GM19397 (cell line): ENCODE measurements around the gene KLHL33.

Experiments
- ATAC-seq: cut with Tn5 transposase; IDR thresholded peaks from one replicate; pipeline ENCODE4 v1.9.1; 2021; ENCODE audit warnings: mild to moderate bottlenecking, moderate library complexity; ENCODE audit not compliant: unreplicated experiment

Gene KLHL33, protein sequence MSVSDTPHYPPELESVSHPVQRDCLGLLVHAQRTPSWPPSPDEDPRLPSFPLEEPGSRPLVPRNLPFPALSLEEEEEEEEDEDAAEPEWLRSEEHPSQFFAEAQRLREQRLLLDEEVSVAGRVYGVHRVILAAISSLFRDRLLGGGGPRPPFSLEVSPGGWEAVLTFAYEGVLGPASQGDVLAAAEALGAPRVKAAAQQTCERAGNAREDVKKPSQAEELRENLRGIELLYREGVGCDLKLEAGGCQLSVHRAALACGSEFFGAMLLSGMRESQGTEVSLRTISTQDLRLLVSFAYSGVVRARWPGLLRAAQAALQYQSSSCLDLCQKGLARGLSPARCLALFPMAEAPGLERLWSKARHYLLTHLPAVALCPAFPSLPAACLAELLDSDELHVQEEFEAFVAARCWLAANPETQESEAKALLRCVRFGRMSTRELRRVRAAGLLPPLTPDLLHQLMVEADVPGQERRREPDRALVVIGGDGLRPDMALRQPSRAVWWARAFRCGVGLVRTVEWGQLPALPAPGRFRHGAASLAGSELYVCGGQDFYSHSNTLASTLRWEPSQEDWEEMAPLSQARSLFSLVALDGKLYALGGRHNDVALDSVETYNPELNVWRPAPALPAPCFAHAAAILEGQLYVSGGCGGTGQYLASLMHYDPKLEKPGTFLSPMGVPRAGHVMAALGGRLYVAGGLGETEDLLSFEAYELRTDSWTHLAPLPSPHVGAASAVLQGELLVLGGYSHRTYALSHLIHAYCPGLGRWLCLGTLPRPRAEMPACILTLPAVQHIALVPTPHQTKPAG

DNA sequence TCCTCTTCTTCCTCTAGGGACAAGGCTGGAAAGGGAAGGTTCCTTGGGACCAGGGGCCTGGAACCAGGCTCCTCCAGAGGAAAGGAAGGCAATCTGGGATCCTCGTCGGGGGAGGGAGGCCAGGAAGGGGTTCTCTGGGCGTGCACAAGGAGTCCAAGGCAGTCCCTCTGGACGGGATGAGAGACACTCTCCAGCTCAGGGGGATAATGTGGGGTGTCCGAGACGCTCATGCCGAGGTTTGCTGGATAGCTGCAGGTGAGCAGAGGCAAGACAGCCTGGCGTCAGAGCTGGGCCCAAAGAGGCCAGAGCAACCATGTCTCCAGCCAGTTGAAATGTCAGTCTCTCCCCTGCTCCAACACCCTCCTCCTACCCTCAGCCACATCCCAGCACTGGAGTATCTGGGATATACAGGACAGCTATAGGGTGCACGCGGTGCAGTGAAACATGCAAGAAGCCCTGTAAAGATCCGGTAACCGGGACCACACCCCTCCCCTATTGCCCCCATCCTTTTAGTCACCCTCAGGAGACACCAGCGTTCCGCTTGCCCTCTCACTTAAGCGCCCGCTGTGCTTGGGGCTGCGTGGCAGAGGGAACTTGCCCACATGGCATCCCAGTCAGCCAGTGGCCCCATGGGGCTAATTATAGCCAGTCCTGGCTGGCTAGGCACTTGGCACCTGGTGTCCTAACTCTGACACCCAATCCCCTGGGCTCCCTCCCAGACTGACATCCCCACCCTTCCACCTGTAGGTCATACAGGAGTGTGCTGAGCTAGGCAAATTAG is at the start of gene KLHL33:
Gene KLHL33 (minus strand): TSS at position 585 of the 781 bp plus-strand sequence. CDS start 355 bp downstream, at position 230.
- no peak for ATAC-seq

DNA sequence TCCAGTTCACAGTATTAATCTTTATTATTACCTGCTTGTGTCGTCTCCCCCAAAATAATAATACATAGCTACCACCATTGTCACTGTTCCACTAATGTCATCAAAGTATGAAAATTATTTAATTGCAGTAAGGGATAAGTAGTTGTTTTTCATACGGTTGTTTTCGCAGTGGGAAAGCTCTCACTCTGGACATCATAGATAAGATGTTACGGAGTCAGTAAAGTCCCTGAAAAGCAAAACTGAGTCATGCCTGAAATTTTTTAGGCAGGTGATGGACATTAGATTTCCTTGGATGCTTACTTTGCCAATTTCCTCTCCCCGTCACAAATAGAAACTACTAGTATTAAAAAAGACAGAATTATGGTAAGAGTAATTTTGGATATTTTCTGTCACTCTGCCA is 46.4 kb upstream of the KLHL33 start:
- ATAC-seq, result no peak

DNA sequence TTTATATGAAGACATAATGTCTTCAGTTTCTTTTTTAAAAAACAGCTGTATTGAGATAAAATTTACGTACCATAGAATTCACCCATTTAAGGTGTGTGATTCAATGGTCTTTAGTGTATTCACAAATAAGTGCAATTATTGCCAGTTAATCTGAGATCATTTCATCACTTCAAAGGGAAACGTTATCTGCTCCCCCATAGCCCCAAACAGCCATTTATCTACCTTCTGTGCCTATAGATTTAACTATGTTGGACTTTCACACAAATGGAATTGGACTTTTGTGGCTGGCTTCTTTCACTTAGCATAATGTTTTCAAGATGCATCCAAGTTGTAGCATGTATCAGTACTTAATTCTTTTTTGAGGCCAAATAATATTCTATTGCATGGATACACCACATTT is 42.9 kb upstream of the KLHL33 start:
- no peak for ATAC-seq

DNA sequence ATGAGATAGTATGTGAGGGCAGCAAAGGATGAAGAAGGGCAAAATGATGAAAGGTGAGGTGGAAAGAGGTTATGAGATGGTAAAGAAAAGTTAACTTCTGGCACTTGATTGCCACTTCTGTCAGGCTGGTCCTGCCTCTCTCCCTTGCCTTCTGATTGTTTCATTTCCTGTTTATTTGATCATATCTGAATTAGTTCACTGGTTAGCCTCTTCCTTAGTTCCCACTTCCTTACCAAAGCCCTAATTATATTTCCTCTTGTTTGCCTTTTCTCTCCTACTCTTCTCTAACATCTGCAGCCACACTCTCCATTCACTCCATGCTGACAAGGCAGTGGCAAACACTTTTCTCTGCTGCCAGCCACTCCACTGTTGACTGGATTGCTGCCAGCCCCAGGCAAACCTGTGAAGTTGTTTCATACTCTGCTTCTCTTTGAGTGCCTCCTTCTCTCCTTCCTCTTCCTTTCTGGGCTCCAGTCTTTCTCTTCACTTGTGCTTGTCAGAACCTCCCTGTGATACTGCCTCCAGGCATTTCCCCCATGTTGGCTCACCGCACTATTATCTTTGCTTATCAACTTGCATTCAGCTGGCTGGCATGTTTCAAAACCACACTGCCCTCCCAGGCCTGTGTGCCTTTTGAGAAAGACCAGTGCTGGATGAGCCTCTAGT is 41.4 kb upstream of the KLHL33 start:
- no peak for ATAC-seq

DNA sequence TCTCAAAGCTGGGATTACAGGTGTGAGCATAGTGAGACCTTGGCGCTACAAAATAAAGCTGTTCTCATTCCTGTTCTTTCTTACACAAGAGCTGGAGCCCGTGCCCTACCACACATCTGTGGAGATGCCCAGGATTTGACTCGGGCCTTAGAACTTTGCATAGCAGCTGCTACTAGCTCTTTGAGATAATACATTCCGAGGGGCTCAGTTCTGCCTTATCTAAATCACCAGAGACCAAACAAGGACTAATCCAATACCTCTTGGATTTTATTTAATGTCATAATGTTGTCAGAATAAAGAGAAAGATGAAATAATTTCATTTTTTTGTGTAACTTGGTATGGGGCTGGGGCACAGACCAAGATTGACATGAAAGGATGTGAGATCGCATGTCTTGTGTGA is 40.8 kb upstream of the KLHL33 start:
- no peak for ATAC-seq

DNA sequence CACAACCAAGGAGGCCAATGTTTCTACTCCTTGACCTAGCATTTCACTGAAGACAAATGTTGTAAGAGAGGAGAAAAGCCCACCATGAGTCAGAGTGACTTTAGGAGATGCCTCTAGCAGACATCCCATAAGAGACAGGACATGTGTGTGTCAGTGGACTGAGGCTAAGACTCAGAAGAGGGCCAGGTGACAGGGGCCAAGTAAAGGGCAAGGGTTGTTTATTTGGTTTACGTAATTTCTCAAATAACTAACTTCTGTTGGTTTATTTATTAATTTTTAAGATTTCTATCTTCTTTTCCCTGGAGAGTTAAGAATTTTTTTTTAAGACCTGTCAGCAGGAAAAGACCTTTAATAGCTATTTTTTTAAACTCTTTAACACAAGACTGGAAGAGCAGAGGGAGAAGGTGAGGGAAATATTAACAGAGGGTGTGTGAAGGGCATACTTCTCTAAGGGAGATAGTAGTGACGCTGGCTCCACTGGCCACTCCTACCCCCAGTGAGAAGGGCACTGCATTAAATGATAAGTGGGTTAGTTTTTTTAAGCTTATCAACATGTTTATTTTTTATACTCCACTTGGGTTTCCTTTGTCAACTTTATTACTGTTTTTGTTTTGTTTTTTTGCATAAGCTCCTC is 36.7 kb upstream of the KLHL33 start:
- ATAC-seq, result no peak

DNA sequence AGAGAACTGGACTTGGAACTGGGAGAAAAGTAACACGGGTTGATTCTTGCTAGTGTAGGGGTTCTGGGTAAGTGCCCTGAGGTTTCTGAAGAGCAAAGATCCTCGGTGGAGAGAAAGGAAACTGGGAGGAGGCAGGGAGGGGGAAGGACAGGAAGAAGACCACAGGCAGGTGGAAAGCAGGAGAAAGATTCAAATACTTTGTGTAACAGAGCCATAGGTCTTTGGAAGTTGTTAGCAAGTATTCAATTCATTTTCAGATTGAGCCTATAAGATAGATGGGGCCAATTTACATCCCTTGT is 34.6 kb upstream of the KLHL33 start:
- no peak for ATAC-seq

DNA sequence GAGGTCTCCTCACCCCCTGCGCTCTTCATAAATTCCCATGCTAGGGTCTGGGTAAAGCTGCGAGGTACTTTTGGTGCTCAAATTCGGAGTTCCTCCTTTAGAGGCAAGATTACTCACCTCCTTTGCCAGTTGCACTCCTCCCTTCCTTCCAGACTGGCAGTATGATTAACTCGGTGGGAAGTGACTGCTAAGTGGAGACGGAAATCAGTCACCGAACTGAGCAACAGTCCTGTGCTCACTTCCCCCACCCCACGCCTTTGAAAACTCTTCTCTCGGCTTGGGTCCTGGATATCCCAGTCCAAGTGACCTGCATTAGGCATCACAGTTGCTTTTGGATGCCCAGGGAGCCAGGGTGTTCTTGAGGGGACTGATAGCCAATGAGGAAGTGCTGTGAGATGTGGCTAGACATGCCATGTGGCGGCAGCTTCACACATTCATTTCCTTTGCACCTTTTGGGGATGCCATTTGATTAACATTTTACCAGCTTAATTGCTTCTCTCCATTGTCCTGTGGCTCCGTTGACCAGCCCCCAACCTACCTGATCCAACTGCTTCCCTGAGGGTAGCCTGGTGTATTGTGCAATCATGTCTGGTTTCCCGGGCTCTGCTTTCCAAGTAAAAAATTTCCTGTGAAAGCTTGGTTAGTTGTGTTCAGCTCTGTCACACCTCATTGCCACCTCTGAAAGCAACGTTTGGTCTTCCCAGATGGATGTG is 34.1 kb upstream of the KLHL33 start:
- ATAC-seq, result peak; percentile 27

DNA sequence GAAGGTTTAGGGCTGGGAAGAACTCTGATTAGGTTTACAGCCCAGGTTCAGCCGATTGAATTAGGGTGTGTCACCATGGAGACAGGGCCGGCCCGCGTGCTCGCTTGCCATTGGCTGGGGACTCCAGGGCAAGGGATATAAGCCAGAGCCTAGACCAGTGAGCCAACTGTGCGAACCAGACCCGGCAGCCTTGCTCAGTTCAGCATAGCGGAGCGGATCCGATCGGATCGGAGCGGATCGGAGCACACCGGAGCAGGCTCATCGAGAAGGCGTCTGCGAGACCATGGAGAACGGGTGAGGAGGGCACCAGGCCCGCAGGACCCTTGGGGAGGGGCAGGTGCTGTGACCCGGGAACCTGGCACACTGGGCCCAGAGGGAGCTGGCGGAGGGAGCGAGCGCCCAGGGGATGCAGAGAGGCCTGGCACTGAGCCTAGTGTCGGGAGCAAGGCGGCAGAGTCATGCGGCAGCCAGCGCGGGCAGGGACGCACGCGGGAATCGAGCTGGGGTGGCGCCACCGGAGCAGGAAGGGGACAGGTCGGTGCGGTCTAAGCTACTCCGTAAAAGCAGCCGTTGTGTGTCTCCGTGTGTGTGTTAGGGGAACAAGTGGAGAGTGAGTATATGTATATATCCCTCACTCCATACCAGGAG is 33.4 kb upstream of the KLHL33 start, which contains the start of gene PNP:
Gene PNP (plus strand): TSS at position 165 of the 648 bp plus-strand sequence. CDS start 119 bp downstream, at position 284.
- ATAC-seq, result peak; percentile 96

DNA sequence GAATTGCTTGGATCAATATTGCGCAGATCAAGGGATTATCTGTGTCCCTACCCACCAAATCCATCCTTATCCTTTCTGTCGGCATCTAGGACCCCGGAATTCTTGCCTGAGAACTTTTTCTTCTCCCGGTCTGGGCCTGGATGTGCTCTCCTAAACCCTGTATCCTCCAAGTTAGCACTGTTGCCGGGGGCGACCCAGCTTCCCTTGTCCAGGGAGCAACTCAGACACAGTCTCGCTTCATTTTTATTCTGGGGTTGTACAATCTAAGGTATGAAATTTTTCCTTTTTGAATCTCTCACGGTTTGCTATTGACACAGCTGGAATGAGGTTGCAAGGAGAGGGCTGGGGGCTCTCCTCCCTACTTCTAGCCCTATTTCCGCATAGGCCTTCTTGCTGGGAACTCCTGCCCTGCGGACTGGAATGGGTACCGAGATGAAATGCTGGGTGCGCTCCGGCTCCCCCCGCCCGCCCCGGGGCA is 32.8 kb upstream of the KLHL33 start:
- no peak for ATAC-seq

DNA sequence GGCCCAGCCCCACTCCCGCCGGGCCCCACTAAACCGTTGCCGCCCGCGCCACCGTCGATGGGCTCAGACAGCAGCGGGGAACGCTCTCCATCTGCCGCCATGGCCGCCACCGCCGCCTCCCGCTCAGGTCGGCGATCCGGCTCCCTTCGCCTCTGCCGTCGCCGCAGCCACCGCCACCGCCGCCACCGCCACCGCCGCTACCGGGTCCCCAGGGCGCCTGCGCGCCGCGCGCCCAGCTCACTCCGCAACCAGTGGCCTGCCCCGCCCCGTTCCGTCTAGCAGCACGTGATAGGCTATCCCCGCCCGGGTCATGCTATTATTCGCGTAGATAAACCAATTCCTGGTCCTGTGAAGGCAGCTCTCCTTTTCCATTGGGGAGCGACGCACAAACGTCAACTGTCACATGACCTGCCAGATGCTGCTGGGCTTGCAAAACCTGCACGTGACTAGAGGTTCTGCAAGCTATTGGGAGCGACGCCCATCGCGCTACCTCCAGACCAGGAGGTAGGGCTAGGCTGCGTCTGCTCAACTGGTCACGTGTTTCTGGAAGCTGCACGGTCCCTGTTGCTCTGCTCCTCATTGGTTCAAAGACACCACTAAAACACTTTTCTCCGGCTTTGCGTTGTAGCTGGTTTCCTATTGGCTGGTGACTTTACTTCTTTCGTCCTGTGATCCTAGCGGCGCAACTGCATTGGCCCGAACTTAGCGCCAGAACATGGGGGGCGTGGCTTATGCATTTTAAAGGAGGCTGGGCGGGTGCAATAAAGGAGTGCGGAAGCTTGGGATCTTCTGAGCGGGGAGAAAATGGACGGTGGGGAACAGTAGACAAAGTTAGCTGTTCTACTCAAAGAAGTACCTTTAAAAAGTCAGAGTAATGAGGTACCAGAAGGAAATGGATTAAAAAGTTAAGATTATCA is 25.5 kb upstream of the KLHL33 start, which contains the start of gene PIP4P1:
Gene PIP4P1 (minus strand): TSS at position 210 of the 917 bp plus-strand sequence. CDS start 109 bp downstream, at position 101.
- ATAC-seq, result peak; percentile 96

DNA sequence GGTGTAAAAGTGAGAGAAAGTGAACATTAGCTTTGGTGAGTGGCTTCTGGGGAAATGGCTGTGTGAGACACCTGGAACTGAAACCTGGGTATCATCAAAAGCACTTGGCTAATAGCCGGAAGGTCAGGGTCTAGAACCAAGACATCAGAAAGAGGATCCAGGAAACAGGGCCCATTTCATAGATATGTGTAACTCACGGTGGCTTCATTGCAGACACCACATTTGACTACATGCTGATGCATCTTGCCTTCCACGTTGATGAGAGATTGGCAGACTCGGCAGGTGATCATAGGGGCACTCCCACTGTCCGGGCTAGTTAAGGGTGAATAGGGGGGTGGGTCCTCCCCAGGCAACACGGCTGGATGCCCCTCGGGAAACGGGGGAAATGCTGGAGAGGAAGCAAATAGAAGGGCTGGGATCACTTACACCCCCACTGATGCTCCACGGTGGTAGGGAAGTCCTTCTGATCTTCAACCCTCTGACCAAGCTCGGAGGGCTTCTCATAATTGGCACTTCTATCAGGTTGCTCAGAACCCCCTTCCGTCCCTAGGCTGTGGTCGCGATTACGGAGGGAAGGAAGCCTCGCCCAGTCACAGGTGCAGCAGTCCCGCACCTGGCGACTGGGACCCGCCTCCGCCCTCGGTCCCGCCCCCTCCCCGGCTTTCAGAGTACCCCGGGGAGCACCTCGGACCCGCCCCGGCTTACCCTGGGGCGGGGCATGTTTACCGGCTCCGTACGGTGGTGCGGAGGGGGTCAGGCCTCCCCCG is 24.7 kb upstream of the KLHL33 start:
- ATAC-seq, result peak; percentile 12

DNA sequence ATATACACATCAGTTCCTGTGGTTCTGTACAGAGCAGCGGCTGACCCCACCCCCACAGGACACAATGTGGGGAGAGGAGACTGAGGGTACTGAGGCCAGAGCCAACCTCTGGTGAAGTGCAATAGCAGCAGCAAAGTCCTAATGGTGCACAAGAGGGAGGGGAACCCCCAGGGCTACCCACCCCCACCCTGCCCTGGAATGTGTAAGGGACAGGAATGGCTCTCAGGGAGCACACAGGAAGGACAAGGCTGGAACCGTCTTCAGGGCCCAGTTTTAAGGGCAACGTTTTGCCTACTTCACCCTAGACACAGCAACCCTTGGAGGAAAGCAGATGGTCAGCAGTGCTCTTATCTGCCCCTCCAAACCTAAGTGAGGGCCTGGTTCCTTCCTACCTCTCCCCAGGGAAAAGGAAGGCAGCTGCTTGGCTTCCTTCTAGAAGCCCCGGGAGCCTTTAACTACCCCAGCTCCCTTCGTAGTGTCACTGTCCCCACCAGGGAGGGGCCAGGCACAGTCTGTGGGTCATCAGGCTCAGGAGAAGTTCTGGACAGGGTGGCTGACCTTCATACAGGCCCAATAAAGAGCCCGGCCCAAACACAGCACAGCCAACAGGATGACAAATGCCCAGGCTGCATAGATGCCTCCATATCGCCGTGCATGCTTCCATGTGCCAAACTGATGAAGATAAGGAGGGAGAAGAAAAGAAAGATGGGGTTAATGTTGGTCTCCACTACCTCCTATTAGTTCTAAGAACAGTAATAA is 22.2 kb upstream of the KLHL33 start:
- ATAC-seq, result no peak

DNA sequence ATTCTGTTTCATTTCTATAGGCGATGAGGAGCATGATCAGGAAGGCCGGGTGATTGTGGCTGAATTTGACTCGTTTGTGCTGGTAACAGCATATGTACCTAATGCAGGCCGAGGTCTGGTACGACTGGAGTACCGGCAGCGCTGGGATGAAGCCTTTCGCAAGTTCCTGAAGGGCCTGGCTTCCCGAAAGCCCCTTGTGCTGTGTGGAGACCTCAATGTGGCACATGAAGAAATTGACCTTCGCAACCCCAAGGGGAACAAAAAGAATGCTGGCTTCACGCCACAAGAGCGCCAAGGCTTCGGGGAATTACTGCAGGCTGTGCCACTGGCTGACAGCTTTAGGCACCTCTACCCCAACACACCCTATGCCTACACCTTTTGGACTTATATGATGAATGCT is 21.0 kb upstream of the KLHL33 start:
- ATAC-seq, result no peak

DNA sequence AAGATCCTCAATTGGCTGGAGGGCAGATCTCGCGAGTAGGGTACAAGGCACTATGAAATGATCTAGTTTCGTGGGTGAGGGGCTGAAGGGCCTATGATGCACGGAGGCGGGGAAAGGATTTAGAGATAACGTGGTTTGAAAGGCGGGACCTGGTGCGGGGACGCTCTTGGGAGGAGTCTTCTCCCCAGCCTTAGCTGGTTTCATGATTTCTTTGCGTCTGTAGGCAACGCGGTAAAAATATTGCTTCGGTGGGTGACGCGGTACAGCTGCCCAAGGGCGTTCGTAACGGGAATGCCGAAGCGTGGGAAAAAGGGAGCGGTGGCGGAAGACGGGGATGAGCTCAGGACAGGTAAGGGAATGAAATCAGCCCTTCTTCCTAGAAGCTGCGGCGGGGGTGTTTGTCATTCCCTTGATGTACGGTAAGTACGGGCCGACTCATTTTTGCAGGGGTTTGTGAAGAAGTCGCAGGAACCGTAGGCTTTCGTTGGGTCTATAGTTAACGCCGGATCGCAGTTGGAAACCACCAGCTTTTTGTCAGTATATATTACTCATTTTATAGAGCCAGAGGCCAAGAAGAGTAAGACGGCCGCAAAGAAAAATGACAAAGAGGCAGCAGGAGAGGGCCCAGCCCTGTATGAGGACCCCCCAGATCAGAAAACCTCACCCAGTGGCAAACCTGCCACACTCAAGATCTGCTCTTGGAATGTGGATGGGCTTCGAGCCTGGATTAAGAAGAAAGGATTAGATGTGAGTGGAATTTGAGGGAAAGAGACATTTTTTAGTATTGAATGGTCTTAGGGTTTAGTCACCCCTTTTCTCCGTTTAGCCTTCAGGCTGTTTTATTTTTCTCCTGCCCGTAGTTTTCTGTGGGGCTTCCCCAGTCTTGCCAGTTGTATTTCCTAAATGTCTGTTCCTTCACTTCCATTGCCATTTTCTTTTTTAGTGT is 19.7 kb upstream of the KLHL33 start:
- ATAC-seq, result peak; percentile 49
